Prostate gland (tissue), 2 donors: ENCODE results near the gene NCAPG2. TPM values are rescaled to one million over a fixed set of nuclear protein-coding genes. Genes with fewer than 3 reads are reported as not detected.
"Not testable (repeated sequence)": the region's sequence is repeated elsewhere in the genome, so short reads cannot be mapped to it uniquely, and the experiment has no call there.

Experiments used
- DNase-seq: peaks from one replicate; pipeline ENCODE4 v3.0.0-alpha.2; 2019; ENCODE audit warnings: low spot score
- H3K27ac ChIP-seq, 2 donors: fragments of 200-600 bp; sonication (generic); 2 replicates each; pipeline ENCODE4 v1.5.1; 2017 to 2019
- H3K27me3 ChIP-seq: fragments of 200-600 bp; sonication (generic); replicated peaks from 2 replicates; pipeline ENCODE4 v1.5.1; 2019; ENCODE audit not compliant: insufficient read depth
- H3K36me3 ChIP-seq, 2 donors: fragments of 200-600 bp; sonication (generic); 1 replicate in 1 of 2; 2 replicates in 1 of 2; pipeline versions ENCODE4 v1.5.1 to v1.8.1; 2017 to 2019
- H3K4me1 ChIP-seq: fragments of 200-600 bp; sonication (generic); replicated peaks from 2 replicates; pipeline ENCODE4 v1.5.1; 2019
- H3K4me3 ChIP-seq, 2 donors: fragments of 200-600 bp; sonication (generic); 2 replicates each; pipeline ENCODE4 v1.5.1; 2017 to 2019
- H3K9me3 ChIP-seq: fragments of 200-600 bp; sonication (generic); 2 replicates; pipeline ENCODE4 v1.5.1; 2017
- POLR2A ChIP-seq: fragments of 450-650 bp; IDR thresholded peaks from one replicate; pipeline ENCODE4 v1.6.1; 2016; ENCODE audit warnings: antibody characterized with exemption, mild to moderate bottlenecking
- POLR2AphosphoS5 ChIP-seq: sonication (generic); formaldehyde crosslinking; IDR thresholded peaks from one replicate; pipeline ENCODE4 v1.6.1; 2017; ENCODE audit warnings: antibody characterized with exemption
- WGBS: methylation state at CpG from one replicate; pipeline ENCODE4 v1.1.5; 2018; 5-methylcytosine and 5-hydroxymethylcytosine counted together
- intact Hi-C: fragments of 100-400 bp; cut with DNase I; formaldehyde crosslinking; loops from one replicate; pipeline ENCODE4 v1.14.2; 2022
- total RNA-seq, 2 donors: library from RNA; depleted of rRNA; stranded (reverse); fragments of >200 nt; gene quantifications; one replicate each; pipeline ENCODE4 v1.1.0, GENCODE V29; 2016
- TF ChIP-seq, protein P1 (sequence below), 4 experiments: fragments of 200-600 bp in 2 of 4; fragments of 450-650 bp in 2 of 4; sonication (generic) in 2 of 4; IDR thresholded peaks; 1 replicate in 3 of 4; 2 replicates in 1 of 4; pipeline ENCODE4 v1.5.1; 2016 to 2019; ENCODE audit warnings: antibody characterized with exemption in 4 of 4, mild to moderate bottlenecking in 2 of 4, moderate library complexity in 2 of 4

NCAPG2 gene
- total RNA-seq, 2 donors from 2014 or later = 7.9 to 11.9 TPM

DNA sequence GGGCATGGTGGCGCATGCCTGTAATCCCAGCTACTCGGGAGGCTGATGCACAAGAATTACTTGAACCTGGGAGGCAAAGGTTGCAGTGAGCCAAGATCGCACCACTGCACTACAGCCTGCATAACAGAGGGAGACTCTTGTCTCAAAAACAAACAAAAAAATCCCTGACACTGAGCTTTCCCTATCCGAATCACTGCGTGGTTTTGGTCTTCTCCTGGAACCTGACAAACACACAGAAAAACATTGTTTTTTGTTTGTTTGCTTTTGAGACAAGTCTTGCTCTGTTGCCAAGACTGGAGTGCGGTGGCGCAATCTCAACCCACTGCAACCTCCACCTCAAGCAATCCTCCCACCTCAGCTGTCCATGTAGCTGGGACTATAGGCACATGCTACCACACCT is 66.6 kb downstream of the NCAPG2 start:
- Histone ChIP-seq H3K4me1 (no peaks in the 10 kb centered on the region), H3K4me3 (no peak overlapping the region), H3K27me3 (no peaks in the 10 kb centered on the region), H3K36me3 (no peaks in the 10 kb centered on the region), H3K9me3 (no peaks in the 10 kb centered on the region), H3K27ac (no peak overlapping the region)
- WGBS = 96% methylated on average over 7 of the region's 7 CpGs
- intact Hi-C loops = no loop called here
- TF ChIP-seq POLR2AphosphoS5 (no peak), POLR2A (no peak)
- TF ChIP-seq, protein P1, sequence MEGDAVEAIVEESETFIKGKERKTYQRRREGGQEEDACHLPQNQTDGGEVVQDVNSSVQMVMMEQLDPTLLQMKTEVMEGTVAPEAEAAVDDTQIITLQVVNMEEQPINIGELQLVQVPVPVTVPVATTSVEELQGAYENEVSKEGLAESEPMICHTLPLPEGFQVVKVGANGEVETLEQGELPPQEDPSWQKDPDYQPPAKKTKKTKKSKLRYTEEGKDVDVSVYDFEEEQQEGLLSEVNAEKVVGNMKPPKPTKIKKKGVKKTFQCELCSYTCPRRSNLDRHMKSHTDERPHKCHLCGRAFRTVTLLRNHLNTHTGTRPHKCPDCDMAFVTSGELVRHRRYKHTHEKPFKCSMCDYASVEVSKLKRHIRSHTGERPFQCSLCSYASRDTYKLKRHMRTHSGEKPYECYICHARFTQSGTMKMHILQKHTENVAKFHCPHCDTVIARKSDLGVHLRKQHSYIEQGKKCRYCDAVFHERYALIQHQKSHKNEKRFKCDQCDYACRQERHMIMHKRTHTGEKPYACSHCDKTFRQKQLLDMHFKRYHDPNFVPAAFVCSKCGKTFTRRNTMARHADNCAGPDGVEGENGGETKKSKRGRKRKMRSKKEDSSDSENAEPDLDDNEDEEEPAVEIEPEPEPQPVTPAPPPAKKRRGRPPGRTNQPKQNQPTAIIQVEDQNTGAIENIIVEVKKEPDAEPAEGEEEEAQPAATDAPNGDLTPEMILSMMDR (IDR thresholded peaks at IDR 0.05) = no peak
- no peak for DNase-seq

GRCh38 chr7:158633055-158633956 is 71.3 kb downstream of the NCAPG2 start:
- no peaks in the 10 kb centered on the region for H3K4me1 ChIP-seq
- H3K9me3 ChIP-seq = no peaks in the 10 kb centered on the region
- TF ChIP-seq POLR2A = no peak
- TF ChIP-seq, protein P1 (IDR thresholded peaks at IDR 0.05) = no peak
- no peak for TF ChIP-seq POLR2AphosphoS5
- H3K36me3 ChIP-seq = no peaks in the 10 kb centered on the region
- H3K27me3 ChIP-seq = no peaks in the 10 kb centered on the region
- no peak overlapping the region for H3K4me3 ChIP-seq
- intact Hi-C loops = no loop called here
- H3K27ac ChIP-seq = no peak overlapping the region
- no peak for DNase-seq
- WGBS = 92% methylated on average over 11 of the region's 11 CpGs

GRCh38 chr7:158631574-158632195 is 72.9 kb downstream of the NCAPG2 start:
- Histone ChIP-seq H3K4me3 (no peak overlapping the region), H3K27me3 (no peaks in the 10 kb centered on the region), H3K36me3 (no peaks in the 10 kb centered on the region), H3K27ac (no peak overlapping the region), H3K9me3 (no peaks in the 10 kb centered on the region), H3K4me1 (no peaks in the 10 kb centered on the region)
- intact Hi-C loops = no loop called here
- WGBS = 82% methylated on average over 3 of the region's 3 CpGs
- TF ChIP-seq POLR2AphosphoS5 (no peak), POLR2A (no peak)
- TF ChIP-seq, protein P1 (IDR thresholded peaks at IDR 0.05) = no peak
- DNase-seq = no peak

GRCh38 chr7:158626289-158626688 is 78.3 kb downstream of the NCAPG2 start:
- H3K4me1 ChIP-seq, H3K27ac ChIP-seq, H3K36me3 ChIP-seq, intact Hi-C loops, H3K27me3 ChIP-seq, DNase-seq, H3K9me3 ChIP-seq, H3K4me3 ChIP-seq: not testable (repeated sequence)
- 83% methylated on average over 8 of the region's 8 CpGs for WGBS

DNA sequence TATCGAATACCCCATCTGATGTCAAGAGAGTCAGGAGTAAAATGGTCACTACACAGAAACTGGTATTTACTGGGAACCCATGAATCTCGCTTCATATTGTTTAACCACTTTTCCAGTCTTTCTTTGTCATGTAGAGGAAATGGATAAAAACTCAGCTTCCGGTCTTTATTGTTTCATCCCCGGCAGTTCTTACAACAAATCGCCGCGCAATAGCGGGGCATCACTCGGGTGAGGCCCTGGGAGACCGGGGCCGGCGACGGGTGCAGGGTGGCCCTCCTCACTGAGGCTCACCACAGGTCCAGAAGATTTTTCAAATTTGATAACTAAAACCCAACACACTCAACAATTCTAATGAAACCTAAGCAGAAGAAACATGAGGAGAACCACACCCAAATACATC is 81.4 kb downstream of the NCAPG2 start:
- no peaks in the 10 kb centered on the region for H3K36me3 ChIP-seq
- WGBS = 99% methylated on average over 13 of the region's 13 CpGs

More for the DNA sequence above, 81.4 kb downstream of the NCAPG2 start:
- Histone ChIP-seq H3K4me3 (no peak overlapping the region), H3K9me3 (no peaks in the 10 kb centered on the region), H3K27ac (no peak overlapping the region), H3K4me1 (no peaks in the 10 kb centered on the region), H3K27me3 (no peaks in the 10 kb centered on the region)
- TF ChIP-seq POLR2AphosphoS5 (no peak), POLR2A (no peak)
- TF ChIP-seq, protein P1 (IDR thresholded peaks at IDR 0.05) = no peak
- intact Hi-C loops = no loop called here
- no peak for DNase-seq
